Activated CD4-positive, alpha-beta T cell treated with anti-CD3 and anti-CD28 coated beads, Interleukin-2, Interleukin-6, amounts not matched to agents 100 ng/mL and 50 ng/mL, durations not matched to agents 16 hours and 8 hours (primary cell): ENCODE measurements around the gene TST.

Experiments used
- DNase-seq: peaks from one replicate; pipeline ENCODE4 v3.0.0-alpha.2; 2020

The TST gene

GRCh38 chr22:37019309-37020191, at the start of gene TST, which contains the start of gene MPST:
TST (minus strand) TSS chr22:37019447; CDS start chr22:37018732, 715 bp downstream.
MPST (plus strand) TSS chr22:37019742; CDS start chr22:37019837, 95 bp downstream.
- peak; percentile 63 for DNase-seq

- DNase-seq: no peak
Observed at GRCh38 chr22:37068859-37069258, 49.6 kb upstream of the TST start.

GRCh38 chr22:37067428-37067827, 48.2 kb upstream of the TST start:
- DNase-seq: no peak

- DNase-seq: no peak
Observed at GRCh38 chr22:37065961-37066360, 46.7 kb upstream of the TST start.

DNA sequence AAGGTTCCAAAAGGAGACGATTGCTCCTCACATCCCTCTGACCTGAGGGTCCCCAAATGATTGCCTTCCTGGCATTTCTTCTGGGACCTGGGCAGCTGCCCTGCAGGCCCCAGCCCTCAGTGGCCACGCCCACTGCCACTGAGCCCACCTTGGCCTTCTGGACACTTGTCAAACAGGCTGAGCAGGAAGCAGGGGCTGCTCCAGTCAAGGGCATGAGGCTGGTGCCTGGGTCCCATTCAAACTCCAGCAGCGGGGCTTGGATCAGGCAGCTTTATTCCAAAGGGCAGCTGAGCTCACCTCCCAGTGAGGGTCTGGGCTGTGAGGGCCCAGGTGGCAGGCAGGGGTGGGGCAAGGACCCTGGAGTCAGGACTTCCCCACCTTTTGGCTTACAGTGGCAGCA, 45.9 kb upstream of the TST start:
- DNase-seq: no peak

GRCh38 chr22:37064553-37064952, 45.3 kb upstream of the TST start:
- no peak for DNase-seq

DNA sequence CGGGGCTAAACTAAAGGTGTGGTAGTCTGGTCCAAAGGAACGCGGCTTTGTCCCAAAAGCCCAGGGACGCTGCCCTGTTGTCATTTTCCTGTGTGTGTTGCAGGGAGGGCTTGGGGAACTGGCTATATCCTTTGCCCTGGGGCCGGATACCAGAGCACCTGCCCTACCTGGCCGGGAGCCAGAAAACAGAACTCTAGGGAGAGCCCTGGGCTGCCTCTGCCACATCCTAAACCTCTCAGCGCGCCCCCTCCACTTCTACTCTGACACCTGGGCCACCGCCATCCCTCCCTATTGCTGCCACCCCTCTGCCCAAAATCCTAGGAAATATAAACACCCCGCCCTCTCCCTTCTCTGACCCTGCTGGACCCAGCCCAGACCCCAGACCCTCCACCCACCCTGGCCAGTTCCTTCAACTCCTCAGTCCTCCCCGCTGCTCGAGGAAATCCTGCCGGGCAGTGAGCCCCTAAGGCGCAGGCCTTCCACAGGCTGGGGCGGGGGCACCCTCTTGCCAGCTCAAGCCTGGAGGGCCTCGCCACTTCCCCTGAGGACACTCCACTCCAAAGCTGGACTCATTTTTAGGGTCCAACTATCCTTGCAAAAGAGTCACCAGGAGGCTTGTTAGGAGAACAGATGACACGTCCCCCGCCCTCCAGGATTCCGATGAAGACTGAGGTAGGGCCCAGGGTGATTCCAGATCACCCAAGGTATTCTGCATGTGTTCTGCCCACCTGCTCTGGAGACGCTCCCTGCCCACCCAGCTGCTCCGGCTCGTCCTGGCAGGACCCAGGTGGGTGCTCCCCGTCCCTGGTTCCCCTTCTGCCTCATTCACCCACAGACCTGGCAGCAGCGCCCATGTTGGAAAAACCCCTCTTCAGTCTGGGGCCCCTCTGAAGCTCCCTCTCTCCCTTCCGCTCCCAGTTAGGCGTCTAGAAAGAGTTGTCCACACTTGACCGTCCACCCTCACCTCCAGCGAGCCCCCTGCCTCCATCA, 44.5 kb upstream of the TST start:
- DNase-seq: no peak

- no peak for DNase-seq
Observed at GRCh38 chr22:37062702-37063381, 43.6 kb upstream of the TST start.

- DNase-seq: no peak
Observed at GRCh38 chr22:37062376-37062675, 43.1 kb upstream of the TST start.

DNA sequence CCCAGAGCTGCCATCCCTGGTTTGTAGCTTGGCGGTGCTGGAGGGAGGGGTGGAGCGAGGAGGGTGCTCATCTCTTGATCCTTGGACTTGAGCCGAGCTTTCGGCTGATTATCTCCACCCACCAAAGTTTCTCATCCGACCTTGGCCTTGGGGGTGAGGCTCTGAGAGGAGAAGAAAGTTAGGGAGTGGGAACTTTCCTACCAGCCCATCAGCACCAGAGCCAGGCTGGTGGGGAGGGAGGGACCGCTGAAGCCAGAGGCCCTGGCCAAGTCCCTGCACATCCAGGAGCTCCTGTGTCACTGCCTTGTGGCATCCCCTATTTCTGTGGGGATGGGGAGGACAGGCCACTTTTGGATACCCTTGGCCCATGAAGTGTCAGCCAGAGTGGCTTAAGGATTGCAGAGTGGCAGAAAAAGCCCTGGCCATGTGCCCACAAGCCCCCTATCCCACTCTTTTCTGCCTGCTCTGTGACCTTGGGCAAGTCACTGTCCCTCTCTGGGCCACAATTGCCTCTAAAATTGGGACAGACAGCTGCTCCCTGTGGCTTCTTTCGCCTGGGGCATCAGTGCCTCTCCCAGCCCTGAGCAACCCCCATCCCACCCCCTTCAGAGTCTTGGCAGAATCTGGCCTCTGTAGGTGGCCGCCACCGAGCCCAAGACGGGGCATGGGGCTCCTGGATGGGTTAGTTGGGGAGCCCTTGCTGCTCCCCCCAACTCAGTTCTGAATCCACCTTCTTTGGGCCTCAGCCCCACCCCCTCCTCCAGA, 42.5 kb upstream of the TST start:
- DNase-seq: no peak

DNA sequence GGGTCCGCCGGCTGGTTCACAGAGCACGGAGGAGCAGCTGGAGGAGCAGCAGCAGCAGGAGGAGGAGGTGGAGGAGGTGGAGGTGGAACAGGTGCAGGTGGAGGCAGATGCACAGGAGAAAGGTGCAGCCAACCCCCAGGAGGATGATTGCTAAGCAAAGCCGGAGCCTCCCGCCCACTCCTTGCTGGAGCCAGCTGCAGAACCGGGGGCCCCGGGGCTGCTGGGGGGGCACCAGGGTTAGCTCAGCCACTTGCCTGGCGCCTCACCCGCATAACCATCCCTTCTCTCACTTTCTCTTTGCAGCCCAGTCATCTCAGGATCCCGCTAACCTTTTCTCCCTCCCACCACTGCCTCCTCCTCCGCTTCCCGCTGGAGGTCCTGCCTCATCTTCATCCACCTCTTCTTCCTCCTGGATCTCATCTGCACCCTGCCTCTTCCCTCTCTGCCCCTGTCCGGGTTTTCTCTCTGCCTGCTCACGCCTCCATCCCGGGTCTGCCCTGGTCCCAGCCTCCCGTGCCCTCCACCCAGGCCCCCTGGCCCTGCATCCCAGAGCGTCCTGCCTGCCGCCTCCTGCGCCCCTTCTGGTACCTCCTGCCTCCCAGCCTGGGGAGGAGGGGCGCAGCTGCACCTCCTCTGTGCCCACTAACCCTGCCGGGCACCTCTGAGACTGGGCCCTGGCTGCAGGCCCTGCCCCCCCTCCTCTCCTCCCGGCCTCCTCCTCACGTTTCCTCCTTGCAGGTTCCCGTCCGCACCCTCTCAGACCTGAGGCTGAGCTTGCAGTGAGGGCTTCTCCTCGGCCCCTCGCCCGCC, 41.8 kb upstream of the TST start:
- peak; percentile 79 for DNase-seq

DNA sequence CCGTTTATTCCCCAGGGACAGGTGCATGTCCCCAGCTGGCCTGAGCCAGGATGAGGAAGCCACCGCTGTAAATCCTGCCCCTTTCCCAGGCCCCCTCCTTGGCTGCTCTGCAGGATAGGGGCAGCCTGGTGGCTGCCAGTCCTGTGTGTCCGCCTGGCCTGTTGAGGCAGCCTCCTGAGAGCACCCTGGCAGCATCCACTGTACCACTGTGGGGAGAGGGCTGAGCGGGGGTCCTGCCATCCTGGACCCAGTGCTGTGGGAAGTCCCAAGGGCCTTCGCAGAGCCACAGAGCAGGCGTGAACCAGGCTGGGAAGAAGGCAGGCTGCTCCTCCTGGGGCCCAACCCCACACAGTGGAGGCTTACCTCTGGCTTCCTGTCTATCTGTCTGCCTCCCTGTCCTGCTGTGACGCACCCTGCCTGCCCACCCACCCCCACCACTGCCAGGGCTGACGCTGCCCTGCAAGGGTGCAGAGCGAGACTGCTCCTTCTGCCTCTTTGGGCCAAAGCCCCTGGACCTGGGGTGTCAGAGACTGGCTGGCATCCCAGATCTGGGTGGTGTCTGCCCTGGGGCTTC, 40.7 kb upstream of the TST start:
- DNase-seq: peak; percentile 40

DNA sequence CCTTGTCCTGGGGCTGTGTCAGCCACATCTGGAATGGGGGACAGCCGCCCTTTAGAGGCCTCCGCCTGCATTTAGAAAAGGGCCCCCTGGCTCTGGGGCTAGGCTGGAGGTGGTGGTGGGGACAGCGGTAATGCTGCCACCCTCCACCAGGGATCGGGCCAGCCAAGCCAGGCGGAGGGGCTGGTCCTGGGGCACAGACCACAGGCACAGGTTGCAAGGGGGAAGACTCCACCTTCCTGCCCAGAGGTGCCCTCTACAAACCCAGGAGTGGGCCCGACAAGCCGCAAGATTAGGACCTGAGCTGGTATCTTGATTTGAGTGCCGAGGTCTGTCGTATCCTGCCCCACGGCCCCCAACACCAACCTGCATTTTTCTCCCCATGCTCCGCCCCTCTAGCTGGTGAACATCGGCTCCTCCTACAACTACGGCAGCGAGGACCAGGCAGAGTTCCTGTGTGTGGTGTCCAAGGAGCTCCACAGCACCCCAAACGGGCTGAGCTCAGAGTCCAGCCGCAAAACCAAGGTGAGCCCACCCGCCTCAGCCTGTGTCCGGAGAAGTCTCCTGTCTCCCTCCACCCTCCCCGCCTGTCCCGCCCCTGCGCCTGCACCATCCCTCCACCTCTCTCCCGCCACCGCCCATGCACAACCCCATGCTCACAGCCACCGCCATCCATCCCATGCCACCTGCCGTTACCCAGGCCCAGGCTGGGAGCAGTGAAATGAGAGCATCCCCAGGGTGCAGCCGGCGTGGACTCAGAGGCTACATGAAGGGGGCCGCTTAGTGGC, 39.9 kb upstream of the TST start:
- no peak for DNase-seq

- DNase-seq: no peak
Observed at GRCh38 chr22:37057796-37058510, 38.7 kb upstream of the TST start.

- DNase-seq: no peak
Observed at GRCh38 chr22:37057226-37057625, 38.0 kb upstream of the TST start.

DNA sequence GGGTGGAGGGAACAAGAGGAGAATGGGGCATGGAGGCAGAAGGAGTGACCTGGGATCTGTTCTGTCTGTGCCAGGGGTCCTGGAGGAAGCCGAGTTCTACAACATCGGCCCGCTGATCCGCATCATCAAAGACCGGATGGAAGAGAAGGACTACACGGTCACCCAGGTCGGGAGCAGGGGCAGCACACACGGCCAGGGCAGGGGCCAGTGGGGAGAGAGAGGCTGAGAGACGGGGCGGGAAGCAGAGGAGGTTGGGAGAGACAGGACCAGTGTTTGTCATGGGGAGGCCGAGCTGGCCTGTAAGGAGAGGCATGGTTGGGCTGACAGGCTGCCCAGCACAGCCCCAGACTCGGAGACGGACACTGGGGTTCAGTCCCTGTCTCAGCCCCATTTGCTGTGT, 37.0 kb upstream of the TST start:
- DNase-seq: no peak

- DNase-seq: no peak
Observed at GRCh38 chr22:37054600-37055365, 35.5 kb upstream of the TST start.

GRCh38 chr22:37054056-37054395, 34.8 kb upstream of the TST start:
- DNase-seq: no peak
